Gastroesophageal sphincter (tissue), 4 donors: ENCODE data around the gene ATXN2. TPM values are rescaled to one million over a fixed set of nuclear protein-coding genes. Genes with fewer than 3 reads are reported as not detected.
"Not testable (repeated sequence)": the region's sequence is repeated elsewhere in the genome, so short reads cannot be mapped to it uniquely, and the experiment has no call there.

ENCODE experiments used
- ATAC-seq: fragments of 150-250 bp; one replicate; pipeline ENCODE4 v1.9.1; 2016; ENCODE audit warnings: mild to moderate bottlenecking, moderate library complexity
- H3K27ac ChIP-seq, 4 donors: fragments of 200-600 bp; sonication (generic) in 3 of 4; 1 replicate in 3 of 4; 2 replicates in 1 of 4; pipeline ENCODE4 v1.5.1; 2016 to 2019
- H3K27me3 ChIP-seq: fragments of 200-600 bp; sonication (generic); one replicate; pipeline ENCODE4 v1.5.1; 2019
- H3K36me3 ChIP-seq, 2 donors: fragments of 200-600 bp; sonication (generic); one replicate each; pipeline ENCODE4 v1.5.1; 2019; ENCODE audit warnings: control low read depth in 1 of 2
- H3K4me1 ChIP-seq, 3 donors: fragments of 200-600 bp; sonication (generic); 1 replicate in 2 of 3; 2 replicates in 1 of 3; pipeline ENCODE4 v1.5.1; 2016 to 2019; ENCODE audit warnings: control low read depth in 2 of 3
- H3K4me3 ChIP-seq, 2 donors: fragments of 200-600 bp; sonication (generic); one replicate each; pipeline ENCODE4 v1.5.1; 2019; ENCODE audit warnings: mild to moderate bottlenecking in 1 of 2, moderate library complexity in 1 of 2
- H3K9me3 ChIP-seq, 3 donors: fragments of 200-600 bp; sonication (generic); one replicate each; pipeline ENCODE4 v1.5.1; 2017 to 2019; ENCODE audit warnings: control low read depth in 2 of 3
- EP300 ChIP-seq: sonication (generic); formaldehyde crosslinking; IDR thresholded peaks from one replicate; pipeline ENCODE4 v1.6.1; 2017; ENCODE audit warnings: antibody characterized with exemption, mild to moderate bottlenecking
- POLR2A ChIP-seq, 2 donors: fragments of 450-650 bp; IDR thresholded peaks; one replicate each; pipeline ENCODE4 v1.6.1; 2017; ENCODE audit warnings: antibody characterized with exemption in 2 of 2, mild to moderate bottlenecking in 2 of 2, moderate library complexity in 1 of 2
- POLR2AphosphoS5 ChIP-seq: sonication (generic); formaldehyde crosslinking; IDR thresholded peaks from one replicate; pipeline ENCODE4 v1.6.1; 2017; ENCODE audit warnings: antibody characterized with exemption
- WGBS, 2 donors: methylation state at CpG; one replicate each; pipeline ENCODE4 v1.1.5; 2018; ENCODE audit warnings: low coverage in 1 of 2; 5-methylcytosine and 5-hydroxymethylcytosine counted together
- total RNA-seq, 4 donors: library from RNA; depleted of rRNA; stranded (reverse); fragments of >200 nt; gene quantifications; one replicate each; pipeline ENCODE4 v1.1.0, GENCODE V29; 2016
- TF ChIP-seq, protein P1 (sequence below), 4 experiments: fragments of 200-600 bp in 2 of 4; fragments of 450-650 bp in 2 of 4; sonication (generic) in 1 of 4; IDR thresholded peaks; one replicate each; pipeline ENCODE4 v1.5.1; 2017 to 2019; ENCODE audit warnings: antibody characterized with exemption in 4 of 4, mild to moderate bottlenecking in 2 of 4, moderate library complexity in 2 of 4

ATXN2 gene
- total RNA-seq, 4 donors from 2014 or later, result 40.9 to 93.4 (median 50.1) TPM

DNA sequence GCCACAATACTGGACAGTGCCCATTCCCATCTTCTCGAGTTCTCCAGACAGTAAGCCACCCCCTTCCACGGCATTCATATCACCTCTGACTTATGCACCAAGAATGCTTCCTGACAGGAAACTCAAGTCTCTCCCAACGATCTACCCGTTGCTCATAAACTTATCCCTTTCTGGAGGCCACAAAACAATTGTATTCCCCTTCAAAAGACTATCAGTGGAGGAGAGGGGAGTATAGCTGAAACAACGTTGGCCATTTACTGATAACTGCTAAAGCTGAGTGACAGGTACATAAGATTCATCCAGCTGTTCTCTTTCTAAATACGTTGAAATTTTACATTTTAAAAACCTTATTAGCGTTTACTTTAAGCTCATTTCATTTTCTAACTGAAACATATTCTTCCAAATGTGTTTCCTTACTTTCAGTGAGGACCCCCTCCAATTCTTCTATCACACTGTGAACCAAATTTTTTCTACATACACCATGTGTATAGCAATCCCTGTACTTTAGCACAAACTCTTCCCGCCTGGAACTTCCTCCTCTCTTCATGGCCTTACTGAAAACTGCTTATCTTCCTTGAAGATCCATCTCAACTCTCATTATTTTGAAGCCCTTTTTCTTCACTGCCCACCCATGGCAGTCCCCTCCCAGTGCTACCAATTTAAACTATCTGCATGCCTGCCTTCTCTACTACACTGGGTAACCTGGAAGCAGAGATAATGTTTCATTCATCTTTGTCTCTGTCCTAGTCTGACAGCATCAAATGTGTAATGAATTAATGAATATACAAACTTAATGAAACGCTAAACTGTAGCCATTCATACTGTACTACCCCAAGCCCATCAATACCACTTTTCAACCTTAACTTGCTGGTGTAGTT lies 28.8 kb downstream of the ATXN2 start:
- H3K4me1 ChIP-seq, result peaks cover 5 to 70% (median 12%) of the 10 kb centered on the region in 3 donors
- 37 to 47% methylated on average over 9 of the region's 9 CpGs for WGBS, 2 donors
- no peaks in the 10 kb centered on the region for H3K27me3 ChIP-seq
- TF ChIP-seq POLR2A (IDR thresholded peaks at IDR 0.05) (no peak), EP300 (no peak), POLR2AphosphoS5 (no peak)
- TF ChIP-seq, protein P1, sequence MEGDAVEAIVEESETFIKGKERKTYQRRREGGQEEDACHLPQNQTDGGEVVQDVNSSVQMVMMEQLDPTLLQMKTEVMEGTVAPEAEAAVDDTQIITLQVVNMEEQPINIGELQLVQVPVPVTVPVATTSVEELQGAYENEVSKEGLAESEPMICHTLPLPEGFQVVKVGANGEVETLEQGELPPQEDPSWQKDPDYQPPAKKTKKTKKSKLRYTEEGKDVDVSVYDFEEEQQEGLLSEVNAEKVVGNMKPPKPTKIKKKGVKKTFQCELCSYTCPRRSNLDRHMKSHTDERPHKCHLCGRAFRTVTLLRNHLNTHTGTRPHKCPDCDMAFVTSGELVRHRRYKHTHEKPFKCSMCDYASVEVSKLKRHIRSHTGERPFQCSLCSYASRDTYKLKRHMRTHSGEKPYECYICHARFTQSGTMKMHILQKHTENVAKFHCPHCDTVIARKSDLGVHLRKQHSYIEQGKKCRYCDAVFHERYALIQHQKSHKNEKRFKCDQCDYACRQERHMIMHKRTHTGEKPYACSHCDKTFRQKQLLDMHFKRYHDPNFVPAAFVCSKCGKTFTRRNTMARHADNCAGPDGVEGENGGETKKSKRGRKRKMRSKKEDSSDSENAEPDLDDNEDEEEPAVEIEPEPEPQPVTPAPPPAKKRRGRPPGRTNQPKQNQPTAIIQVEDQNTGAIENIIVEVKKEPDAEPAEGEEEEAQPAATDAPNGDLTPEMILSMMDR (IDR thresholded peaks at IDR 0.05), result no peak
- H3K36me3 ChIP-seq, result peaks cover 0 to 9% of the 10 kb centered on the region in 2 donors
- no peak overlapping the region for H3K4me3 ChIP-seq
- no peak for ATAC-seq
- no peak overlapping the region for H3K27ac ChIP-seq
- no peaks in the 10 kb centered on the region for H3K9me3 ChIP-seq

DNA sequence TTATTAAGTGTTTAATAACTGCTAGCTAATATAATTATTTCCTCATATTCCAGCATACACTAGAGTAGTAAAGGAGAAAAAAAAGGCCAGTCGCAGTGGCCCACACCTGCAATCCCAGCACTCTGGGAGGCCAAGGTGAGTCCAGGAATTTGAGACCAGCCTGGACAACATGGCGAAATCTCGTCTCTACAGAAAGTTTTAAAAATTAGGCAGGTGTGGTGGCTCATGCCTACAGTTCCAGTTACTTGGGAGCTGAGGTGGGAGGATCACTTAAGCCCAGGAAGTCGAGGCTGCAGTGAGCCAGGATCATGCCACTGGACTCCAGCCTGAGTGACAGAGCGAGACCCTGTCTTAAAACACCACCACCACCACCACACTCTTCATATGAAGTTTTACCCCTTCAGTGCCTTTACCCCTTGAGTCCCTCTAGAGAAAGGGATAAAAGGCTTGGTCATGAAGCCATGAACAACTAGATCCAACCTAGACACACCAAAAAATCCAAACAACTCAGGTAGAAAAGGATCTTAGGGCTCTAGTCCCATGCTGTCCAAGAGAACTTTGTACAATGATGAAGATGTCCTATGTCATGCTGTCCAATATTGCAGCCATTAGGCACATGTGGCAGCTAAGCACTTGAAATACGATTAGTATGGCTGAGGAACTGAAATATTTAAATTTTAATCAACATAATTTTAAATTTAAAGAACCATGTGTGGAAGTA lies 29.6 kb downstream of the ATXN2 start:
- Histone ChIP-seq H3K27ac (no peak overlapping the region), H3K9me3 (no peaks in the 10 kb centered on the region), H3K4me1 (peaks cover 5 to 62% (median 11%) of the 10 kb centered on the region in 3 donors), H3K36me3 (peaks cover 0 to 9% of the 10 kb centered on the region in 2 donors), H3K4me3 (no peak overlapping the region), H3K27me3 (no peaks in the 10 kb centered on the region)
- 80 to 88% methylated on average over 4 to 5 of the region's 6 CpGs for WGBS, 2 donors
- no peak for TF ChIP-seq POLR2A (IDR thresholded peaks at IDR 0.05)
- TF ChIP-seq, protein P1 (IDR thresholded peaks at IDR 0.05), result no peak
- no peak for TF ChIP-seq EP300
- no peak for TF ChIP-seq POLR2AphosphoS5
- ATAC-seq, result no peak

DNA sequence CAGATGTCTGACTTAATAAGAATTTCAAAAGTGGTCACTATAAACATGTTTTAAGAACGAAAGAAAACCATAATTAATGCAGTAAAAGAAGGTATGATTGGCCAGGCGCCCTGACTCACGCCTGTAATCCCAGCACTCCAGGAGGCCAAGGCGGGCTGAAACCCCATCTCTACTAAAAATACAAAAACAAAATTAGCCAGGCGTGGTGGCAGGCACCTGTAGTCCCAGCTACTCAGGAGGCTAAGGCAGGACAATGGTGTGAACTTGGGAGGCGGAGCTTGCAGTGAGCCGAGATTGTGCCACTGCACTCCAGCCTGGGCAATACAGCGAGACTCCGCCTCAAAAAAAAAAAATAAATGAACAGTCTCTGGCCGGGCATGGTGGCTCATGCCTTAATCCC lies 38.3 kb downstream of the ATXN2 start:
- not testable (repeated sequence) for H3K9me3 ChIP-seq, ATAC-seq, H3K27me3 ChIP-seq, H3K36me3 ChIP-seq, H3K27ac ChIP-seq, H3K4me3 ChIP-seq
- WGBS, 2 donors, result 69 to 84% methylated on average over 8 to 9 of the region's 10 CpGs
- H3K4me1 ChIP-seq, result peaks cover 8 to 77% (median 8%) of the 10 kb centered on the region in 3 donors

DNA sequence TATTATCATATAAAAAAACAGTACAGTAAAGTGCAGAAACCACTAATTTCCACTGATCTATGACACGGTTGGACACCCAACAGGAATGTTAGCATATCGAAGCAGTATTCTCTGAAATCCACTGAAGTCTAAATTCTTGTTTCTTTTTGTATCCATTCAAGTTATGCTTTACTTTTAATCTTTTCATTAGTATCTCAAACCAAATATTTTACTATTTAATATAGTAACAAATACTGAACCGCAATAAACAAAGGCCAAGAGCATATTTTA lies 41.1 kb downstream of the ATXN2 start:
- peak overlapping the region in 2 of 4 donors; percentile 7 to 34 for H3K27ac ChIP-seq
- H3K9me3 ChIP-seq, result no peaks in the 10 kb centered on the region
- no peak for TF ChIP-seq POLR2A (IDR thresholded peaks at IDR 0.05)
- TF ChIP-seq, protein P1 (IDR thresholded peaks at IDR 0.05), result no peak
- TF ChIP-seq EP300, result no peak
- no peak for TF ChIP-seq POLR2AphosphoS5
- H3K4me3 ChIP-seq, result no peak overlapping the region
- no peaks in the 10 kb centered on the region for H3K36me3 ChIP-seq
- no peak for ATAC-seq
- no peaks in the 10 kb centered on the region for H3K27me3 ChIP-seq
- H3K4me1 ChIP-seq, result peaks cover 8 to 69% (median 8%) of the 10 kb centered on the region in 3 donors
- whole genome bisulfite sequencing, 2 donors, result 72 to 81% methylated on average over 3 of the region's 3 CpGs

DNA sequence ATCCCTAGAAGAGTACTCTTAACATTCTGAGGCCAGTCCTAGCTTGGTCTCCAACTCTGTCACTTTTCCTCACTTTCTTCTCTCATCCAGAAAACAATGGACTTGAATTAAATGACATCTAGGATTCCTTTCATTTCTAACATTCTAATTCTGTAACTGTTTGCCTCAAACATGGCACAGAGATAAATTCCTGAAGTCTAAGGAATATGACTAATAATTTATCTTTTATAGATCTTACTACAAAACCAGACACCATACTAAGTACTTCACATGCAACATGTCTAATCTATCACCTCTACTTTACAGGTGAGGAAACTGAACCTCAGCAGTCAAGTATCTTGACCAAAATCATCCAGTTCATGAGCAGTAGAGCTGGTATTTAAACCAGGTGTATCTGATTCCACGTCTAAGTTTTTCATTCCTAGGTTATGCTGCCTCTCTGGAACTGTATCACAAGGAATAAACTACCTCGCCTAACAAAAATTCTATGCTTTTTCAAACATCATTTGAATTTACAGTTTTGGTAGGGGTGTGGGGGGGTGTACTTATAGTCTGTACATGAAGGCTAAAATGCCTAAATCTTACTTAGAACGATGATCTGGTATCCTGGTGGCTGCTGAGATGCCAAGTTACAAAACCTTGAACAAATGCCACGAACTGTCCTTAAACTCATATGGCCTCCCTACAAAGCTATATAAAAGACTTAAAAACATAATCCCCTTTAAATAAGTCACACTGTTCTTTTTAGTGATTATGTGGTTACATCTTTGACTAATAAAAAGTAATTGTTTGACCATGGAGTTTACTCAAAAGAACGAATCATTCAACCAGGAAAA lies 41.6 kb downstream of the ATXN2 start:
- peak overlapping the region in 2 of 4 donors; percentile 7 to 34 for H3K27ac ChIP-seq
- no peaks in the 10 kb centered on the region for H3K9me3 ChIP-seq
- WGBS, 2 donors, result 43 to 48% methylated on average over 4 to 5 of the region's 5 CpGs

More for the DNA sequence above, 41.6 kb downstream of the ATXN2 start:
- Histone ChIP-seq H3K36me3 (no peaks in the 10 kb centered on the region), H3K4me1 (peaks cover 8 to 66% (median 8%) of the 10 kb centered on the region in 3 donors), H3K27me3 (no peaks in the 10 kb centered on the region), H3K4me3 (no peak overlapping the region)
- TF ChIP-seq, protein P1 (IDR thresholded peaks at IDR 0.05), result no peak
- TF ChIP-seq POLR2A (IDR thresholded peaks at IDR 0.05) (no peak), EP300 (no peak), POLR2AphosphoS5 (no peak)
- ATAC-seq, result no peak
